T47D (cell line): ENCODE results near the gene MYCL.
A peak's percentile ranks its signal among the peaks of the same experiment; 100 is the strongest.

Experiments
- DNase-seq, 2 experiments: peaks; one replicate each; pipeline versions ENCODE4 v3.0.0 to v3.0.0-alpha.2; 2011 to 2012; ENCODE audit warnings: low read depth in 1 of 2, low spot score in 1 of 2
- JUND ChIP-seq: IDR thresholded peaks from 2 replicates; pipeline ENCODE4 v1.6.1; 2012; ENCODE audit warnings: low read depth
- in situ Hi-C: cut with HindIII; loops from 2 replicates; pipeline ENCODE4 v1.10.0; 2016; ENCODE audit warnings: low sequenced_read_pairs, low pct_unique_long_range_greater_than_20kb

The MYCL gene

GRCh38 chr1:39852876-39853275, 48.8 kb downstream of the MYCL start:
- TF ChIP-seq JUND: peak; percentile 63; the same call in 1 of the 2 replicates
- peak; percentile 35 to 89 for DNase-seq
- in situ Hi-C loops: no loop called here

DNA sequence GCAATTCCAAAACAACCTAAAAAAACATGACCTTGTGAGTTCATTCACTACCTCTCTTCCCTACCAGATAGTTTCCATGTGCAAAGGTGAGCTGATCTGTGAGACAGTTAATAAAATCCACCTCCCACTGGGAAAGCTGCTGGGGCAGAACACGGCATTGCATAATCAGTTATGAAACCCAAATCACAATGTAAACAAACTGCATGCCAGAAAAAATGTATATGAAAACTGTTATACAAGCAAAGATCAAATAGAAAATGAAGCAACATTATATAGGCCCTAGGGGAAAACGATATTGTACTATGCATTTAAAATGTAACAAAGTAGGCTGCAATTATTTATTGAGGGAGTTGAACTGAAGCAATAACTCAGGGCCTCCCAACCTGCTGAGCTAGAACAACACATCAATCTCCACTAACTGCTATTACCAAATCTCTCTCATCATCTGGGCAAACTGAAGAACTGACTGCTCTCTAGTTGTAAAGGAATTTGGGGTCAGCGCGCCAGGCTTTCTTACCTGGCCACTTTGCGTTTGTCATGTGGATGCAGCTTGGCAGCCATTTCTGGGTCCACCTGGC, 49.4 kb downstream of the MYCL start:
- peak; percentile 13 to 96 for DNase-seq
- peak; percentile 73 for TF ChIP-seq JUND
- in situ Hi-C loops: no loop called here

- no peak for TF ChIP-seq JUND
- DNase-seq: peak in 1 of 2 experiments; percentile 62
- in situ Hi-C loops: no loop called here
Measured at GRCh38 chr1:39850606-39851216, 51.0 kb downstream of the MYCL start.

GRCh38 chr1:39849203-39849602, 52.5 kb downstream of the MYCL start:
- TF ChIP-seq JUND: no peak
- DNase-seq: no peak
- in situ Hi-C loops: no loop called here

GRCh38 chr1:39847940-39848339, 53.8 kb downstream of the MYCL start:
- DNase-seq: no peak
- in situ Hi-C loops: no loop called here

DNA sequence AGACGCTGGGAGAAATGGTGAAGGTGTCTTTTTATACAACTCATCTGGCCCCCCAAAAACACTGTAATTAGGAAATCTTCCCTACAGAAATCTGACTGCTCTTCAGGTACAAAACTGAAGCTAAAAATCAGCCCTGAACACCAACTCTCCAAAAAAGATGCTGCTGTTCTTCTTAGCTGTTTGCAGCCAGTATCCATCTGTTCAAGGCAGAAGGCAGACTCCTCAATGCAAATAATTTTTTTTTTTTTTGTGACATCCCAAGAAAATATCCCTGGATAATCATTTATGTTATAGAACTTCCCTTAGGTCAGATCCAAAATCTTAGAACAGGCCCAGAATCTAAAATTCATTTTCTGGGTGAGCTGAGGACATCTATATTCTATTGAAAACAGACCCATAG, 54.9 kb downstream of the MYCL start:
- in situ Hi-C loops: no loop called here

More at GRCh38 chr1:39847940-39848339, 53.8 kb downstream of the MYCL start:
- TF ChIP-seq JUND: no peak

DNA sequence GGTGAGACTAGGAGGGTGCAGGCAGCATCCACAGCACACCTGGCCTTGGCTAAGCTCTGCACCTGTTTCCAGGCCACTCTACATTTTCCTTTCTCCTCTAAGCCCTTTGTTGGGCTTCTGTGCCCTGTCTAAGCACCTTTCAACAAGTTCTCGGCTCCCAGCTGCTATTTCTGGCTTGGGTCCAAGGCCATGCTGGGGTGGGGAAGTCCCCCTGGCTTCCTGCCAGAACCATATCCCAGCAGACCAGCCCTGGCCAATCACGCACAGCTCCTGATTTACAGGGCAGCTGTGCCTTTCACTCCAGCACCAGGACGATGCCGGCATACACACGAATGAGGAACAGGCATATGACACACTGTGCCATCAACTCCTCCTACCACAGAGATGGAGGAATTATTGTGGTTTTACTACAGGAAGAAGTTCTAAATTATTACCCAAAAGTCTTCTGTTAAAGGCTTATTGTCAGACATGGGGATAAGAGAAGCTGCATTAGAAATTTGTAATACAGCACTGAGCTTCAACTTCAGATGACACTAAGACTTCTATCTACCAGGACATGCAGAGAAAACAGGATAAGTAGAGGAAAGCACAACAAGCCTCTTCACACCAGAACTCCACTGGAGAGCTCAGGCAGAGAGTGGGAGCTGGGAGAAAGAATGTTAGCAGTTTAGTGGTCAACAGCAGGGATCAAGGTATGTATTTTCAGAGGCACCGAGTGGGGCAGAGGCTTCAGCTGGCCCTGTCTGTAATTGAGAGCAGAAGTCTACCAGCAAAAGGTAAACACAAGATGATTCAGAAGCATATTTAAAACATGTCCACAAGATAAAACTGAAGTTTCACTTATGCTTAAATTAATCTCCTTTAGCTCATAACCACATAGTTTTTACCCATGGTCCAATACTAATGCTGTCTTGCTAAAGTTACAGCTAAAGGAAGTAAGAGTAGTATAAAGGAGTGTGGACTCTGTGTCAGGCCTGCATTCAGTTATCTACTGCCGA, 55.8 kb downstream of the MYCL start:
- TF ChIP-seq JUND: no peak
- in situ Hi-C loops: no loop called here
- no peak for DNase-seq

More for the DNA sequence above, 54.9 kb downstream of the MYCL start:
- DNase-seq: no peak
- TF ChIP-seq JUND: no peak
